Measurements from ENCODE around the gene LDB2.

- no peak for TF ChIP-seq CTCF (IDR thresholded peaks at IDR 0.05; ENCODE audit: low read length)
- no peak for TF ChIP-seq EZH2 (IDR thresholded peaks at IDR 0.05; ENCODE audit: borderline replicate concordance, low read length)
Observed at GRCh38 chr4:16721613-16722291, 176.7 kb downstream of the LDB2 start.

Data from OCI-LY1 (cell line).